Pancreas (tissue), 10 donors: Measurements from ENCODE around the gene SNX14. TPM values are rescaled to one million over a fixed set of nuclear protein-coding genes. Genes with fewer than 3 reads are reported as not detected.

ENCODE experiments used
- ATAC-seq, 4 donors: fragments of 200-7000 bp; cut with Tn5 transposase; one replicate each; pipeline versions ENCODE4 v1.8.0 to v1.9.1; 2020; ENCODE audit warnings: mild to moderate bottlenecking in 4 of 4, moderate library complexity in 4 of 4
- DNase-seq, 6 donors: peaks; one replicate each; pipeline ENCODE4 v3.0.0-alpha.2; 2020
- FAIRE-seq: peaks from 2 replicates; lab custom pipeline; 2012; peaks lifted over from hg19 to GRCh38; lab: Jason Lieb, UNC
- H3K27ac ChIP-seq, 4 donors: fragments of 200-600 bp; sonication (generic); 1 replicate in 3 of 4; 2 replicates in 1 of 4; pipeline versions ENCODE4 v1.5.0 to v1.8.0; 2020
- H3K27me3 ChIP-seq, 4 donors: fragments of 200-600 bp; one replicate each; pipeline ENCODE4 v1.8.0; 2021
- H3K36me3 ChIP-seq, 3 donors: fragments of 200-600 bp; sonication (generic) in 1 of 3; one replicate each; pipeline versions ENCODE4 v1.5.0 to v1.8.0; 2020 to 2021
- H3K4me1 ChIP-seq, 3 donors: fragments of 200-600 bp; one replicate each; pipeline ENCODE4 v1.8.0; 2021
- H3K4me3 ChIP-seq, 4 donors: fragments of 200-600 bp; sonication (generic) in 2 of 4; one replicate each; pipeline versions ENCODE4 v1.5.0 to v1.8.0; 2020 to 2021
- H3K9me3 ChIP-seq, 4 donors: fragments of 200-600 bp; one replicate each; pipeline ENCODE4 v1.8.0; 2021
- WGBS, 2 donors: extraction: QIAGEN DNeasy Blood & Tissue Kit; methylation state at CpG; one replicate each; pipeline ENCODE4 v1.1.7; 2013; 5-methylcytosine and 5-hydroxymethylcytosine counted together
- intact Hi-C, 3 donors: fragments of 100-400 bp; cut with DNase I; formaldehyde crosslinking; loops; one replicate each; pipeline versions ENCODE4 v1.11.1 to v1.14.2; 2022
- polyA plus RNA-seq, 2 donors: library from polyadenylated mRNA; stranded (reverse); fragments of 200-250 nt; gene quantifications; one replicate each; pipeline ENCODE4 v1.2.3, GENCODE V29; 2013
- total RNA-seq, 6 donors: library from RNA; stranded (reverse); fragmentation: NEBNext Ultra II Directional in 4 of 6; extraction: Animal tissue kit (Norgen Biotek cat#: 25700) in 4 of 6; gene quantifications; one replicate each; pipeline versions ENCODE4 v1.2.1 to v1.2.4, GENCODE V29; 2021 to 2023
- TF ChIP-seq, protein P1 (sequence below), 4 donors: fragments of 200-600 bp; sonication (generic) in 3 of 4; IDR thresholded peaks; one replicate each; pipeline versions ENCODE4 v1.5.0 to v1.8.0; 2021; ENCODE audit warnings: antibody characterized with exemption in 4 of 4
- donor health status: healthy with polysubstance abuse.
- donor health status: DM: no; HTN: no; CAD: no; lungs with moderate emphysema.
- donor health status: DM: no; HTN: no; CAD: no.
- donor health status: control.
- donor health status: control.
- donor health status: Bipolar disorder and iron deficiency.
- donor health status: DM: yes; HTN: yes; CAD: no.
- donor health status: DM: no; HTN: no; CAD: no.
- donor health status: DM: no; HTN: no; CAD: no.
- donor health status: DM: yes; HTN: yes; CAD: no.

The SNX14 gene
- total RNA-seq, result 10 to 100 TPM; 30.0 to 44.0 (median 33.5) TPM
- polyA plus RNA-seq, result 10 to 100 TPM; 66.9 to 85.6 TPM

GRCh38 chr6:85593438-85594196 lies at the start of gene SNX14:
Gene SNX14, minus strand, starts transcription at chr6:85593858. Its CDS starts 140 bp downstream, at chr6:85593718.
- TF ChIP-seq, protein P1, sequence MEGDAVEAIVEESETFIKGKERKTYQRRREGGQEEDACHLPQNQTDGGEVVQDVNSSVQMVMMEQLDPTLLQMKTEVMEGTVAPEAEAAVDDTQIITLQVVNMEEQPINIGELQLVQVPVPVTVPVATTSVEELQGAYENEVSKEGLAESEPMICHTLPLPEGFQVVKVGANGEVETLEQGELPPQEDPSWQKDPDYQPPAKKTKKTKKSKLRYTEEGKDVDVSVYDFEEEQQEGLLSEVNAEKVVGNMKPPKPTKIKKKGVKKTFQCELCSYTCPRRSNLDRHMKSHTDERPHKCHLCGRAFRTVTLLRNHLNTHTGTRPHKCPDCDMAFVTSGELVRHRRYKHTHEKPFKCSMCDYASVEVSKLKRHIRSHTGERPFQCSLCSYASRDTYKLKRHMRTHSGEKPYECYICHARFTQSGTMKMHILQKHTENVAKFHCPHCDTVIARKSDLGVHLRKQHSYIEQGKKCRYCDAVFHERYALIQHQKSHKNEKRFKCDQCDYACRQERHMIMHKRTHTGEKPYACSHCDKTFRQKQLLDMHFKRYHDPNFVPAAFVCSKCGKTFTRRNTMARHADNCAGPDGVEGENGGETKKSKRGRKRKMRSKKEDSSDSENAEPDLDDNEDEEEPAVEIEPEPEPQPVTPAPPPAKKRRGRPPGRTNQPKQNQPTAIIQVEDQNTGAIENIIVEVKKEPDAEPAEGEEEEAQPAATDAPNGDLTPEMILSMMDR (IDR thresholded peaks at IDR 0.05), result no peak
- Histone ChIP-seq H3K4me1 (peaks cover 6 to 17% (median 15%) of the 10 kb centered on the region in 3 donors), H3K27me3 (no peaks in the 10 kb centered on the region), H3K4me3 (peak within 1 kb of the TSS; percentile 59 to 77 (median 72)), H3K27ac (peak within 1 kb of the TSS; percentile 93 to 97 (median 96)), H3K9me3 (no peaks in the 10 kb centered on the region), H3K36me3 (no peaks in the 10 kb centered on the region)
- intact Hi-C loops, result no loop called here
- FAIRE-seq (no peak), ATAC-seq (peak; percentile 93 to 97 (median 96)), DNase-seq (peak; percentile 92 to 97 (median 96))
- WGBS, 2 donors, result 0 to 1% methylated on average over 67 to 82 of the region's 82 CpGs

DNA sequence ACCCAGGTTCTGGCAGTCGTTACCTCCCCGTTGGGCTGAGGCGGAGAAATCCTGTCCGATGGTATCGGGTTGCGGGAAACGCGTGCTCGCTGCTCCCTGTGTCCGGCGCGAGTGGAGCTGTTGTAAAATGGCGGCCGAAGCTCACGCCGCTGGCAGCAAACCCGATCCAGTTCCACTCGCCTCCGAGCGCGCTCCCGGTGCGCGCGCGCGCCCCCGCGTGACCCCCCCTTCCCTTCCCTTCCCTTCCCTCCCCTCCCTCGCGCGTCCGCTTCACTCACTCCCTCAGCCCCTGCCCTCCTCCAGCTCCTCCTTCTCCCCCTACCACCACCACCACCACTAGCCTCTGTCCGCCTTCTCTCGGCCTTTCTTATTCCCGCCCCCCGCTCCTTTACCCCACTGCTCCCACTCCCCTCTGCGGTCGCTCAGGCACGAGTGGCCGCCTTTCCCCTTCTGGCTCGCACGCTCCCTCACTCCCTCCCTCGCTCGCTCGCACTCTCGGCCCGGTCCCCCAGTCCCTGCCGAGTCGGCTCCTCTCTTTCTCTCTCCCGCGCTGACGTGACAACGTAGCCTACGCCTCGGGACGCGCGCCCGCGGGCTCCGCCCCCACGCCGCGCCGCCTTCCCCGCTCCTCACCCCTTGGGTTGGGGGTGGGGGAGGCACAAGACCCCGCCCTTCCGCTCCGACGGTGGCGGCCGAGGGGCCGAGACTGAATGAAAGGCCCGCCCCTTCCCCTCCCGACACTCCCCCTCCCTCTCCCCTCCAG lies 49.3 kb upstream of the SNX14 start, which contains the start of gene SYNCRIP:
Gene SYNCRIP (minus strand): TSS at position 113 of the 763 bp plus-strand sequence. CDS start 1,447 bp downstream, outside the sequence.
- peaks cover 0 to 20% (median 0%) of the 10 kb centered on the region in 3 donors for H3K36me3 ChIP-seq
- peak within 1 kb of the TSS; percentile 97 to 99 (median 99) for H3K27ac ChIP-seq
- H3K27me3 ChIP-seq, result no peaks in the 10 kb centered on the region
- DNase-seq, result peak; percentile 98 to 100 (median 99)
- intact Hi-C loops, result loop anchor here in 2 of 3 donors (5.0 kb wide), 1 partner anchor 34 kb away; no protein-coding TSS in a partner anchor
- TF ChIP-seq, protein P1 (IDR thresholded peaks at IDR 0.05), result no peak
- H3K9me3 ChIP-seq, result no peaks in the 10 kb centered on the region
- ATAC-seq, result peak; percentile 81 to 89 (median 84)
- peaks cover 6 to 32% (median 27%) of the 10 kb centered on the region in 3 donors for H3K4me1 ChIP-seq
- peak within 1 kb of the TSS; percentile 49 to 97 (median 90) for H3K4me3 ChIP-seq
- 1 to 2% methylated on average over 69 to 74 of the region's 76 CpGs for WGBS, 2 donors
- no peak for FAIRE-seq

DNA sequence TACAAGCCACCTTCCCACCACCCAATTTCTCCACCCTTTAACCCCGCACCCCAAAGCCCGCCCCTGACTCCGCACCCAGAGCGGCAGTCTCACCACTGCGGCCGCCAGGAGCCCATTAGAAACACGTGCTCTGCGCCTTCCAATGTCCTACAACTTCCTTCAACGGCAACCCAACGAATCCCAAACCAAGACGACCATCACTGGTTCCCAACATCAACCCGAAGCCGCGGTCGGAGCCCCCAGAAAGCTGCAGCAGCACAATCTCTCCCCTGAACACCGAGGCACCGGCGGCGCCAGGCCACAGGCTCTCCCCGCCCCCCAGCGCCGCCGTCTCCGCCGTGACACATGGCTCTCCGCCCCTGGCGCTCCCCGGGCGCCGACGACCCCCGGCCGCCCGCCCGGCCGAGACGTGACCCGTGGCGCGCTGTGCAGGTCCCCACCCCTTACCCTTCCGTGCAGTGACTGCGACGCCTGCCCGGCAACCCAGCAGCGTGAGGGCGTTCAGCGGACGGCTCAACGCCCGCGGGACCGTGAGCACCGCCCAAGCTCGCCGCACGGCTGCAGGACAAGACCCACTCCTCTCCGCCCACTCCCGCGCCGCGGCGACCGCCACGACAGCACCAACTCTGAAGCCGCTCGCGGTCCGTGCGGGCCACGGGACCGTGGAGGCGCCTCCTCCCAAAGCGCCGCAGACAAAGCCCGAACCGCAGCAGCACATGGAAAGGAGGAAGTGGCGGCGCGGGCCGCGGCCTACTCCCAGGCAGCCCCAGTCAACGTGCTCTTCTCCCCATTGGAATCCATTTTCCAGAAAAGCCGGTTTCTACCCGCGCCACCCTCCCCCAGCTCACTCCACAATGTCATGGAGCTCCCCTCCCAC lies 48.5 kb upstream of the SNX14 start:
- Histone ChIP-seq H3K4me3 (peak overlapping the region; percentile 49 to 97 (median 90)), H3K9me3 (no peaks in the 10 kb centered on the region), H3K27ac (peak overlapping the region; percentile 97 to 99 (median 99)), H3K27me3 (no peaks in the 10 kb centered on the region), H3K4me1 (peaks cover 6 to 34% (median 27%) of the 10 kb centered on the region in 3 donors), H3K36me3 (peaks cover 0 to 27% (median 0%) of the 10 kb centered on the region in 3 donors)
- DNase-seq, result peak; percentile 48 to 86 (median 65)
- intact Hi-C loops, result loop anchor here in 2 of 3 donors (5.0 kb wide), 1 partner anchor 35 kb away; no protein-coding TSS in a partner anchor
- ATAC-seq, result peak; percentile 2 to 32 (median 10)
- 0 to 1% methylated on average over 80 to 85 of the region's 85 CpGs for WGBS, 2 donors
- TF ChIP-seq, protein P1 (IDR thresholded peaks at IDR 0.05), result no peak
- no peak for FAIRE-seq

GRCh38 chr6:85641522-85641896 lies 47.9 kb upstream of the SNX14 start:
- TF ChIP-seq, protein P1 (IDR thresholded peaks at IDR 0.05), result no peak
- intact Hi-C loops, result loop anchor here in 2 of 3 donors (5.0 kb wide), 1 partner anchor 36 kb away; no protein-coding TSS in a partner anchor
- H3K4me1 ChIP-seq, result peaks cover 6 to 34% (median 27%) of the 10 kb centered on the region in 3 donors
- FAIRE-seq (no peak), ATAC-seq (no peak), DNase-seq (no peak)
- H3K4me3 ChIP-seq, result peak overlapping the region; percentile 49 to 97 (median 90)
- peaks cover under 1 to 34% (median 3%) of the 10 kb centered on the region in 3 donors for H3K36me3 ChIP-seq
- peak overlapping the region in 3 of 4 donors; percentile 97 to 99 (median 99) for H3K27ac ChIP-seq
- H3K9me3 ChIP-seq, result no peaks in the 10 kb centered on the region
- WGBS, 2 donors, result 0% methylated on average over 14 of the region's 14 CpGs
- H3K27me3 ChIP-seq, result no peaks in the 10 kb centered on the region
